SH-SY5Y (cell line): ENCODE results near the gene EEFSEC.

ENCODE experiments used
- GATA2 ChIP-seq: IDR thresholded peaks from 2 replicates; pipeline ENCODE4 v1.6.1; 2011; ENCODE audit warnings: mild to moderate bottlenecking, low read depth, low read length
- GATA3 ChIP-seq: IDR thresholded peaks from 2 replicates; pipeline ENCODE4 v1.6.1; 2011; ENCODE audit warnings: low read depth, mild to moderate bottlenecking, low read length, moderate library complexity

DNA sequence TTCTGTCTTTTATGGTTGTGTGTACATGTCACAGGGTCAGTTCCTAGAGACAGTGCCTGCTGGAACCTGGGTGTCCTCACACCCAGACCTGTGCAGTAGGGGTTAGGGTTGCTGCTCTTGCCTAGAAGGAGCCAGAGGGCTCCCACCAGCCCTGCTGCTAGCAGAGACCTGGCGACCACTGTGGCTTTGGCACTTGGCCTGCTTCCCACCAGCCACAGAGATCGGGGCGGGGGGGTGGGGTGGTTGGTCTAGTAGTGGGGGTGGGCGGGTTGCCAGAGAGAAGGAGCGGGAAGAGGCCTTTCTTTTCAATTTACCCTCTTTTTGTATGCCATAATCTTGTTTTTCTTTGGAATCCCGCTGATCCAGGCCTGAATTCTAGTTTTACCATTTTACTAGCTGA lies 29.4 kb downstream of the EEFSEC start:
- TF ChIP-seq GATA3: no peak
- no peak for TF ChIP-seq GATA2
